GM21515 (cell line): Measurements from ENCODE around the gene GFOD2.
"Not testable (repeated sequence)": the region's sequence is repeated elsewhere in the genome, so short reads cannot be mapped to it uniquely, and the experiment has no call there.

Experiments
- ATAC-seq: cut with Tn5 transposase; IDR thresholded peaks from one replicate; pipeline ENCODE4 v1.9.1; 2021; ENCODE audit not compliant: unreplicated experiment

The GFOD2 gene

GRCh38 chr16:67719048-67719777 lies at the start of gene GFOD2:
TSS of gene GFOD2 (minus strand) at chr16:67719316. CDS start at chr16:67685715, 33,601 bp downstream.
- peak; percentile 75 for ATAC-seq

GRCh38 chr16:67767953-67768352 lies 48.8 kb upstream of the GFOD2 start:
- ATAC-seq = no peak

- ATAC-seq = no peak
Observed at GRCh38 chr16:67766291-67766690, 47.2 kb upstream of the GFOD2 start.

- ATAC-seq = no peak
Observed at GRCh38 chr16:67764158-67764667, 45.1 kb upstream of the GFOD2 start.

- no peak for ATAC-seq
Observed at GRCh38 chr16:67763066-67763465, 44.0 kb upstream of the GFOD2 start.

GRCh38 chr16:67762385-67762784 lies 43.3 kb upstream of the GFOD2 start:
- ATAC-seq = no peak

- ATAC-seq = no peak
Observed at GRCh38 chr16:67761924-67762323, 42.8 kb upstream of the GFOD2 start.

- no peak for ATAC-seq
Observed at GRCh38 chr16:67760956-67761230, 41.8 kb upstream of the GFOD2 start.

- ATAC-seq = no peak
Observed at GRCh38 chr16:67760206-67760955, 41.3 kb upstream of the GFOD2 start.

GRCh38 chr16:67758966-67759365 lies 39.9 kb upstream of the GFOD2 start:
- ATAC-seq = no peak

GRCh38 chr16:67758006-67758405 lies 38.9 kb upstream of the GFOD2 start:
- ATAC-seq = no peak

GRCh38 chr16:67752641-67753040 lies 33.5 kb upstream of the GFOD2 start:
- ATAC-seq = no peak

- not testable (repeated sequence) for ATAC-seq
Observed at GRCh38 chr16:67751331-67751730, 32.2 kb upstream of the GFOD2 start.

- ATAC-seq = peak; percentile 57
Observed at GRCh38 chr16:67750466-67750865, 31.4 kb upstream of the GFOD2 start.

GRCh38 chr16:67749436-67750078 lies 30.4 kb upstream of the GFOD2 start:
- no peak for ATAC-seq

- no peak for ATAC-seq
Observed at GRCh38 chr16:67748834-67749233, 29.7 kb upstream of the GFOD2 start.

GRCh38 chr16:67746846-67747245 lies 27.7 kb upstream of the GFOD2 start:
- ATAC-seq = no peak

GRCh38 chr16:67741118-67741517 lies 22.0 kb upstream of the GFOD2 start:
- ATAC-seq = no peak

GRCh38 chr16:67740391-67740790 lies 21.3 kb upstream of the GFOD2 start:
- no peak for ATAC-seq

GRCh38 chr16:67736858-67737257 lies 17.7 kb upstream of the GFOD2 start:
- no peak for ATAC-seq

- no peak for ATAC-seq
Observed at GRCh38 chr16:67734731-67735201, 15.7 kb upstream of the GFOD2 start.
